Epidermal melanocyte (primary cell): Measurements from ENCODE around the gene NFX1.

Source experiments
- DNase-seq: peaks from one replicate; pipeline ENCODE4 v3.0.0; 2011; ENCODE audit warnings: low spot score; ENCODE audit not compliant: insufficient read length

The NFX1 gene

DNA sequence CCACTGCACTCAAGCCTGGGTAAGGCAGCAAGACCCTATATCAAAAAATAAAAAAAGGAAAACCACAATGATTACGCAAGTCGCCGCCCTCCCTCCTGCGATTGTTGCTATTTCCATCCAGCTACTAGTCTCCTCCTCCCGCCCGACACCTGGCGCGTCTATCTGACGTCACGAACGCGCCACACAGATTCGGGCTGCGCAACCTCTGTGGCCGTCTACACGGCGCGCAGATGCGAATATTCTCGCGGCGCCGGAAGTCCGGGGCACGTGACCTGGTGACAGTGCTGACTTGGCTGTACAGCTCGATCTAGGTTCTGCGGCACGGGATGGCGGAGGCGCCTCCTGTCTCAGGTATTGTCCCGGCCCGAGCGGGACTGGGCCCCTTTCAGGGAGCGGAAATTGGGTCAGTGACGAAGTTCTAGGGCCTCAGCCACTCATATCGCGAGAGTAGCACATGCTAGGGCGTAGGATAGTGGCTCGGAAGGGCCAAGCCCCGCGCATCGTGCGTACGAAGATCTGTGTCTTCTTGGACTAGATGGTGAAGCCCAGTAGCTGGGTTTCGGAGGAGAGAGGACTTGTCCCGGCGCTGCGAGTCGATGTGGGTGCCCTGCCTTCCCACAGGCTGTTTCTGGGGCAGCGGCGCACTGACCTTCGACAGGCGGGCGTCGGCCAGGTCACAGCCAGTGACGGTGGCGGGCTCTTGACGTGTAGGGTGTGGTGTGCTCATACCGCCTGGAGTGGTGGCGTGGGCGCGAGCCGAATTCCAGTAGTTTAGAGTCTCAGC is at the start of gene NFX1:
Gene NFX1 (plus strand): TSS at position 270 of the 784 bp plus-strand sequence. CDS start 57 bp downstream, at position 327.
- DNase-seq = peak; percentile 92

DNA sequence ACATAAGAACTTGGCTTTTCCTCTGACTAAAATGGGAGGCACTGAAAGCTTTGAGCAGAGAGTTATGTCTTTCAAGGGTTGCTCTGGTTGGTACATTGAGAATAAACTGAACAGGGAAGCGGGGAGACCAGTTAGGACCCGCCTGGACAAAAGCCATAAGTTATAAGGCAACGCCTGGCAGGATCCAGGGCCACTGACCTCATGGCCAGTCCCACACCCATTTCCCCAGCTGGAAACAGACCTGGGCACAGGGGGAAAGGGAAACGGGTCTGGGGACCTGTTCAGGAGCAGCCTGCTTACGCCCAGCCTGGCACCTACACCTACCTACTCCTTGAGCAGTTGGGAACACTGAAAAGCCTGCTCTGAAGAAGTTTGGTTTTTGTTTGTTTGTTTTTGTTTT is 49.0 kb upstream of the NFX1 start:
- DNase-seq = no peak

DNA sequence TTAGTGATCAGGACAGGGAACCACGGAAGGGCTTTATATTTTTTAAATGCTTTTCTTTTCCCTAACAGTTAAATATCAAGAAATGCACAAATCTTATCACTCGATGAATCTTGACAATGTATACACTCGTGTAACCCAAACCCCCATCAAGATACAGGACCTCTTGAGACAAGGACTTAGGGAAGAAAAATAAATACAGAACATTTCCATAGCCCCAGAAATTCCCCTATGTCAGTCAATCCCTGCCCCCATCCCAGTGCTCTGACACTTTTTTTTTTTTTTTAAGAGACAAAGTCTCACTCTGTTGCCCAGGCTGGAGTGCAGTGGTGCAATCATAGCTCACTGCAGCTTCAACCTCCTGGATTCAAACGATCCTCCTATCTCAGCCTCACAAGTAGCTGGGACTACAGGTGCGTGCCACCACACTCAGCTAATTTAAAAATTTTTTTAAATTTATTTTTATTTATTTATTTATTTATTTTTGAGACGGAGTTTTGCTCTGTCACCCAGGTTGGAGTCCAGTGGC is 47.6 kb upstream of the NFX1 start:
- DNase-seq = no peak

- DNase-seq = no peak
Measured at GRCh38 chr9:33244137-33244784, 46.1 kb upstream of the NFX1 start.

DNA sequence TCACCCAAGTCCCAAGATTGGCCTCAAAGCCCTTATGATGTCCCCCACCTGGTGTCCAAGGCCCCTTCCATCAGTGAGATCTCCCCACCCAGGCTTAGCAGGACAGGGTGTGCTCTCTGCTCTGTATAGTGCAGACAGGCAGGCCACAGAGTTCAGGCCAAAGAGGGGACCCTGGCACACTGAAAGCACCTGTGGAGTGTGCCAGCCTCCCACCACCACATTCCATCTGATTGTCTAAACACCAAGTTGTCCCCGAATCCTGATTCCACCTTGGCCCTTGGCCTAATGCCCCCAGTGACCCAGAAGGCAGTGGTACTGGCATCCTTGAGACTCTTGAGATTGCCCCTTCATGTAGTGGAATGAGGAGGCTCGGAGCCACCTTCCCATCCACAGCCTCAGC is 45.0 kb upstream of the NFX1 start:
- no peak for DNase-seq

DNA sequence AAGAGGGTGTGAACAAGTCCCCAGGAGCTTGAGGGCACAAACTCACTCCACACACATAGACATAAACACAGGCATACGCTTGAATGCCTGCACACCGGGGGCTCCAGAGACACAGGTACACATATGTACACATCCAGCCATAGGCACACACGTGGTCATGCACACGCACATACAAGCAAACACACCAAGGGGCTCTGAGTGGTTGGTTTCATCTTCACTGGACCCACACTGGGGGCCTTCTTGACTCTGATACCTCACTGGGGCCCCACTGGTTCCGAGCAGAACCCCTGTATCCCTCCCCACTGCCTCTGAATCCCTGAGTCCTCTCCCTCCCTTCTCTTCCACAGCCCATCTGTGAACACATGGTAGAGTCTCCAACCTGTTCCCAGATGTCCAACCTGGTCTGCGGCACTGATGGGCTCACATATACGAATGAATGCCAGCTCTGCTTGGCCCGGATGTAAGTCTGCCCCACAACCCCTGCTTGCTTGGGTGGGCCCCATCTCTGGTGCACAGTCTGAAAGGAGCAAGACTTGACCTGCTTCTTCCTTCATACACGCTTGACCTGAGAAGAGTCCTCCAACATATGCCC is 44.0 kb upstream of the NFX1 start:
- DNase-seq = no peak

DNA sequence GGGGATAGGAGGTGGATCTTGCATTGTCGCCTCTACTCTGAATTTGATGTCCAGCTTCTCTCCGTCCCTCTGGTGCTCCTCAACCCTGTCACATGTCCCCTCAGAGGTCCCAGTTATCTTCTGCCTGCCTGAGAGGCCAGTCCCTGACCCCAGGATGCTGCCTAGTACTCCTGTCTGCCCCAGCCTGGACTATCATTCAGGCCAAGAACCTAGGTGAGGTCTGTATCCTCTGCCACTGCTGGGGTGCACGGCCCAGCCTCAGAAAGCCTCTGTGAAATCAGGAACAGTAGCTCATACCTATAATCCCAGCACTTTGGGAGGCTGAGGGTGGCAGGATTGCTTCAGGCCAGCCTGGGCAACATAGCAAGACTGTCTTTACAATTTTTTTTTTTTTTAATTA is 41.7 kb upstream of the NFX1 start:
- DNase-seq = no peak

DNA sequence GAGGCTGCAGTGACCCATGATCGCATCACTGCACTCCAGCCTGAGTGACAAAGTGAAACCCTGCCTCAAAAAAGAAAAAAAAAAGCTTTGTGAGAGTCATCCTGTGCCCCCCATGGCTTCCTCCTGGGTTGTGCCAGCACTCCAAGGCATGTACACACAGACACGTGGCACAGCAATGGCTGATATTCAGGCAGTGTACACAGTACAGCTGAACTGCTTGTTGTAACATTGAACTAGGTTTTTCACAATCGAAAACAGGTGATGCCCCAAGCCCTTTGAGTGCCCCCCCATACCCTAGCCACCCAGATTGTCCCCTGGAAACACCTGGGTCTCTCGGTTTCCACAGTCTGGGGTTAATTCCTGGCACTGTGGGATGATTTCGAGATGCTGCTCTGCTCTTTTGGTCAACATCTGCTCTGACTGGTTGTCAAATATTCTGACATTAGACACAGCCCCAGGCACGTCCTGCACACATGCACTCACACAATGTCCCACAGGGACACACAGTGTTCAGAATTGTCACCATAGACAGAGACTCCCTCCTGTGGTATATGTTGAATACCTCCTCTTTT is 41.1 kb upstream of the NFX1 start:
- DNase-seq = no peak

DNA sequence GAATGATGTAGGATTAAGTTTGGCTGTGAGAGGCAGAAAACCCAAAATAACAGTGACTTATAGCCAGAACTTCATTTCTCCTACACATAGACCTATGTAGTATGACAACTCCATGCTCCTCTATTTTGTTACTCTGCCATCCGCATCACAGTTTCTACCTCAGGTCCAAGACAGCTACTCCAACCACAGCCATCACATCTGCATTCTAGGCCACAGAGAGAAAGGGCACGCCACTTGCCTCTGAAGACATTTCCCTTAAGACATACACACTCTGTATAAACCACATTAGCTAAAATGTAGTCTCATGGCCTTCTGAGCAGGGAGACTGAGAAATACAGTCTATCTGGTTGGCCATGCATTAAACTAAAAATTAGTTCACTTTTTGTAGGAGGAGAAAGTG is 40.3 kb upstream of the NFX1 start:
- DNase-seq = no peak

- peak; percentile 70 for DNase-seq
Measured at GRCh38 chr9:33250458-33250995, 39.8 kb upstream of the NFX1 start.

DNA sequence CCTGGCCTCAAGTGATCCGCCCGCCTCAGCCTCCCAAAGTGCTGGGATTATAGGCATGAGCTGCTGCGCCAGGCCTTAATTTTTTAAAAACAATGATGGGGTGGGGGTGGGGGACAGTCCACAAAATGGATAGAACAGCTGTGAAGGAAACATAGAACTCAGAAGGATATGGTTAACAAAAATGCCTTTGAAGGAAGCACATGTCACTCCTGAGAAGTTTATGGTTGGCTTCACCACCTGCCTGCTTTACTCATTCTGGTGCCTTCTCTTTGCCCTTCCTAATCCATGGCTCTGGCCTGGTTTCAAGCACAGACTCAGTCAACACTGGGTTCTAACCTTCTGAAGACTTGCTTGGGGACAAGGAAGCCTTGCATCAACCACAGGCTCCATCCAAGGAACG is 36.1 kb upstream of the NFX1 start:
- no peak for DNase-seq

DNA sequence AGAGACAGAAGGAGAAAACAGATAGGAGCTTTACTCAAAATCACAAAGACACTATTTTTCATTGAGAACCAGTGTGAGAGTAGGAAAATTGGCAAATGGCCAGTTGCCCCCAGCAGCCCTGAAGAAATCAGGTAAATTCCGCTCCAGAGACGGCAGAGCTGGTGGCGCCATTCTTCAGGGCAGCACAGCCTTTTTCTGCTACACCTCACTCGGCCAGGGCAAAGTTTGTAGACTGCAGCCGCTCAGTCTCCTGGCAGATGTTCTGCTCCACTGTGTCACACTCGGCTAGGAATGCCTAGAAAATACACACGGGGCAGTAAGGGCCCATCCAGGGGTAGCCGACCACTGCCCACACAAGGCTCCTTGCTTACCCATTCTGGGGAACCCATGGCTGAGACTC is 35.3 kb upstream of the NFX1 start:
- DNase-seq = no peak

GRCh38 chr9:33255471-33255870 is 34.8 kb upstream of the NFX1 start:
- DNase-seq = no peak

- no peak for DNase-seq
Measured at GRCh38 chr9:33256236-33256635, 34.1 kb upstream of the NFX1 start.

GRCh38 chr9:33257276-33257675 is 33.0 kb upstream of the NFX1 start:
- no peak for DNase-seq

DNA sequence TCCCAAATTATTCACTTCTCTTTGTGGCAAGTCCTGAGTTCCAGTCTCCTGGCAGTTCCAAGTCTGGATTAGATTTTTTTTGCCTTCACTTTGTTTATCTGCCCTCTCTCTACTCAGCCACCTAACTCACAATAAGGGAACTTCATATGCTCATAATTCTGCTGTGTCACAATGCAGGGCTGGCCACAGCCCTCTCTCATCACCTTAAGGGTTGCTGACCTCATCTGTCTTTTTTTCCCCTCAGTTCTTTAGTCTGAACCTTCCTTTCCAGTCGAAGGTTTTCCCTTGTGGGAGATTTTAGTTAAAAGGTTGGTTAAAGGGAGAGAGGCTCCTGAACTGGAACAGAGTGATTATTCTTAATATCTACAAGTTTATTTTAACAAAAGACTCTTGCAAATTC is 29.9 kb upstream of the NFX1 start:
- no peak for DNase-seq

- no peak for DNase-seq
Measured at GRCh38 chr9:33263131-33264002, 26.9 kb upstream of the NFX1 start.

DNA sequence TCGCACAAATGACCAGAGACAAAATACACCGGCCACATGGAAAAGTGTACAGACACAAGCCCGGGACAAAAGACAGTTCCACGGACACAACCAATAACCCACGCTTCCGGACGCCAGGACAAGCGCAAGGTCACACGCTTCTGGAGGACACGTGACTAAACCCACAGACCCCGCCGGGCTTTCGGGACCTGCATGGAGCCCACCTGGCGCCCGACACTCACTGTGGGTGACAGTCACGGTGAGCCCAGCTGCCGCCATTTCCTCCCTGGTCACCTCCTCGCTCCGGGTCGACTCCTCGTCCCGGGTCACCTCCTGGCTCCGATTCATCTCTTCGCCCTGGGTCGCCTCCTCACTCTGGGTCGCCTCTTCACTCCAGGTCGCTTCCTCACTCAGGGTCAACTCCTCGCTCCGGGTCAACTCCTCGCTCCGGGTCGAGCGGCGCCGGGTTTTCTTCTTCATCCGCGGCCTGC is 26.3 kb upstream of the NFX1 start:
- no peak for DNase-seq

DNA sequence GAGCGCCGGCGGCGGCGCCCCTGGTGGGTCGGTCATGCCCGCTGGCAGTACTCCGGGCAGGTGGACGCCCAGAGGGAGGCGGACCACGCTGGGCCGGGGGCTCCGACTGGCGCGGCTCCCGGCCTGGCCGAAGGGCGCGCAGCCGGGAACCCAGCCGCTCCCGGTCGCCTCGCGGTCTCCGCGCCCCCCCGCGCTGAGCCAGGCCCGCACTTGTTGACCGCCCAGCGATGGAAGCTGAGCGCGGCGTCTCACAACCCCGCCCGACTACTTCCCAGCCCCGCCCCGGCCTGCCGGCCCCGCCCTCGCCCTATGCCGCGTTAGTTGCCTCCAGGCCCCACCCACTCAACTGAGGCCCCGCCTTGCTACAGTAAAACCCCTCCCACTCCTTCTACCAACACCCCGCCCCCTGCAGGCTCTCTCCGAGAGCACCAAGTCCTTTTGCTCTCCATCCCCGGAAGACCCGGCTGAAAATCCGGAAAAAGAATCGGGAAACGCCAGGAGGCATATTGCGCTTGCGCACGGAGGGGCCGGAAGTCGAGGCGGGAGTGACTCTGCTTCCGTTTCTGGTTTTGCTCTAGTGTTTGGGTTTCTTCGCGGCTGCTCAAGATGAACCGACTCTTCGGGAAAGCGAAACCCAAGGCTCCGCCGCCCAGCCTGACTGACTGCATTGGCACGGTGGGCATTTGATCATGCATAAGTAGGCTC is 25.7 kb upstream of the NFX1 start, which contains the start of the genes BAG1 and CHMP5:
Gene BAG1 (minus strand): TSS at position 236 of the 705 bp plus-strand sequence.
Gene CHMP5 (plus strand): TSS at position 577 of the 705 bp plus-strand sequence. CDS start 30 bp downstream, at position 607.
- peak; percentile 96 for DNase-seq
